HepG2 (cell line): ENCODE measurements around the gene STN1. TPM values are rescaled to one million over a fixed set of nuclear protein-coding genes. Genes with fewer than 3 reads are reported as not detected.

Experiments used
- ATAD3A ChIP-seq: sonication (generic); formaldehyde crosslinking; IDR thresholded peaks from 2 replicates; pipeline ENCODE4 v1.4.0; 2020; ENCODE audit warnings: missing genetic modification reagents
- DMAP1 ChIP-seq: IDR thresholded peaks from 2 replicates; pipeline ENCODE4 v1.6.1; 2016
- GATAD1 ChIP-seq: IDR thresholded peaks from 2 replicates; pipeline ENCODE4 v1.6.1; 2016; ENCODE audit warnings: missing genetic modification reagents, missing compliant biosample characterization
- GATAD2A ChIP-seq: IDR thresholded peaks from 2 replicates; pipeline ENCODE4 v1.6.1; 2016
- HOXA3 ChIP-seq: sonication (generic); formaldehyde crosslinking; IDR thresholded peaks from 2 replicates; pipeline ENCODE4 v1.5.0; 2020; ENCODE audit warnings: missing genetic modification reagents
- KDM6A ChIP-seq: IDR thresholded peaks from 2 replicates; pipeline ENCODE4 v1.6.1; 2016; ENCODE audit warnings: low read depth
- MED1 ChIP-seq: sonication (generic); formaldehyde crosslinking; IDR thresholded peaks from 2 replicates; pipeline ENCODE4 v1.4.0; 2020; ENCODE audit warnings: missing genetic modification reagents
- MYNN ChIP-seq: sonication (generic); formaldehyde crosslinking; IDR thresholded peaks from 2 replicates; pipeline ENCODE4 v1.4.0; 2020; ENCODE audit warnings: mild to moderate bottlenecking, low read depth, missing genetic modification reagents
- NCOR1 ChIP-seq: fragments of 200-600 bp; sonication (generic); IDR thresholded peaks from 2 replicates; pipeline ENCODE4 v1.7.0; 2017; ENCODE audit warnings: antibody characterized with exemption, low read length, borderline replicate concordance
- NR2F6 ChIP-seq, 2 experiments: IDR thresholded peaks; 2 replicates each; pipeline ENCODE4 v1.6.1; 2016; ENCODE audit warnings: antibody characterized with exemption in 1 of 2, mild to moderate bottlenecking in 1 of 2
- SMAD1 ChIP-seq: sonication (generic); formaldehyde crosslinking; IDR thresholded peaks from 2 replicates; pipeline ENCODE4 v1.4.0; 2020; ENCODE audit warnings: missing genetic modification reagents, low read depth, mild to moderate bottlenecking, borderline replicate concordance
- SP2 ChIP-seq: sonication (generic); formaldehyde crosslinking; IDR thresholded peaks from 2 replicates; pipeline ENCODE4 v1.5.1; 2020; ENCODE audit warnings: mild to moderate bottlenecking, missing genetic modification reagents
- SP5 ChIP-seq: IDR thresholded peaks from 2 replicates; pipeline ENCODE4 v1.6.1; 2016; ENCODE audit warnings: low read depth, borderline replicate concordance
- ZBTB8A ChIP-seq: sonication (generic); formaldehyde crosslinking; IDR thresholded peaks from 2 replicates; pipeline ENCODE4 v1.4.0; 2020; ENCODE audit warnings: mild to moderate bottlenecking, low read depth, missing genetic modification reagents, borderline replicate concordance
- ZFP41 ChIP-seq: sonication (generic); formaldehyde crosslinking; IDR thresholded peaks from 2 replicates; pipeline ENCODE4 v1.4.0; 2020; ENCODE audit warnings: mild to moderate bottlenecking, missing genetic modification reagents, borderline replicate concordance
- ZMYM3 ChIP-seq: sonication (generic); formaldehyde crosslinking; IDR thresholded peaks from 2 replicates; pipeline ENCODE4 v1.5.1; 2020; ENCODE audit warnings: mild to moderate bottlenecking, missing genetic modification reagents
- ZNF335 ChIP-seq: sonication (generic); formaldehyde crosslinking; IDR thresholded peaks from 2 replicates; pipeline ENCODE4 v1.4.0; 2020; ENCODE audit warnings: missing genetic modification reagents
- ZNF510 ChIP-seq: sonication (generic); formaldehyde crosslinking; IDR thresholded peaks from 2 replicates; pipeline ENCODE4 v1.4.0; 2020; ENCODE audit warnings: low read depth, mild to moderate bottlenecking, missing genetic modification reagents
- polyA plus RNA-seq, 8 experiments: library from polyadenylated mRNA; depleted of rRNA in 3 of 8; stranded (reverse) in 7 of 8; unstranded in 1 of 8; fragments of >200 nt; fragmentation: Illumina TruSeq in 4 of 8; extraction: Trizol in 4 of 8; gene quantifications; 2 replicates each; pipeline versions ENCODE4 v1.2.1 to v1.2.3, GENCODE V29; 2011 to 2016; ENCODE audit warnings: low read depth in 4 of 8, missing spikeins in 1 of 8, mixed read lengths in 1 of 8; ENCODE audit not compliant: insufficient read depth in 1 of 8
- total RNA-seq, 5 experiments: library from RNA; depleted of rRNA; stranded (reverse); fragments of >200 nt; fragmentation: Illumina TruSeq; extraction: Trizol; gene quantifications; 2 replicates each; pipeline ENCODE4 v1.2.3, GENCODE V29; 2016; ENCODE audit warnings: low read depth in 1 of 5
- TF ChIP-seq, protein P1 (sequence below): sonication (generic); formaldehyde crosslinking; IDR thresholded peaks from 2 replicates; pipeline ENCODE4 v1.4.0; 2020; ENCODE audit warnings: missing genetic modification reagents, borderline replicate concordance
- TF ChIP-seq, protein P2 (sequence below): sonication (generic); formaldehyde crosslinking; IDR thresholded peaks from 2 replicates; pipeline ENCODE4 v1.9.0; 2021; ENCODE audit warnings: missing genetic modification reagents, borderline replicate concordance
- TF ChIP-seq, protein P3 (sequence below): sonication (generic); formaldehyde crosslinking; IDR thresholded peaks from 2 replicates; pipeline ENCODE4 v1.4.0; 2020; ENCODE audit warnings: missing genetic modification reagents
- TF ChIP-seq, protein P4 (sequence below), 2 experiments: fragments of 450-650 bp in 1 of 2; sonication (generic) in 1 of 2; formaldehyde crosslinking; IDR thresholded peaks; 2 replicates each; pipeline versions ENCODE4 v1.5.0 to v1.8.0; 2020 to 2022; ENCODE audit warnings: mild to moderate bottlenecking in 1 of 2, missing genetic modification reagents in 1 of 2

STN1 gene
- total and polyA plus RNA-seq, 2 of the 13 experiments (the other 11 are each of a cell fraction or from before 2014, with no cell fraction given), result 17.6 to 22.7 TPM

DNA sequence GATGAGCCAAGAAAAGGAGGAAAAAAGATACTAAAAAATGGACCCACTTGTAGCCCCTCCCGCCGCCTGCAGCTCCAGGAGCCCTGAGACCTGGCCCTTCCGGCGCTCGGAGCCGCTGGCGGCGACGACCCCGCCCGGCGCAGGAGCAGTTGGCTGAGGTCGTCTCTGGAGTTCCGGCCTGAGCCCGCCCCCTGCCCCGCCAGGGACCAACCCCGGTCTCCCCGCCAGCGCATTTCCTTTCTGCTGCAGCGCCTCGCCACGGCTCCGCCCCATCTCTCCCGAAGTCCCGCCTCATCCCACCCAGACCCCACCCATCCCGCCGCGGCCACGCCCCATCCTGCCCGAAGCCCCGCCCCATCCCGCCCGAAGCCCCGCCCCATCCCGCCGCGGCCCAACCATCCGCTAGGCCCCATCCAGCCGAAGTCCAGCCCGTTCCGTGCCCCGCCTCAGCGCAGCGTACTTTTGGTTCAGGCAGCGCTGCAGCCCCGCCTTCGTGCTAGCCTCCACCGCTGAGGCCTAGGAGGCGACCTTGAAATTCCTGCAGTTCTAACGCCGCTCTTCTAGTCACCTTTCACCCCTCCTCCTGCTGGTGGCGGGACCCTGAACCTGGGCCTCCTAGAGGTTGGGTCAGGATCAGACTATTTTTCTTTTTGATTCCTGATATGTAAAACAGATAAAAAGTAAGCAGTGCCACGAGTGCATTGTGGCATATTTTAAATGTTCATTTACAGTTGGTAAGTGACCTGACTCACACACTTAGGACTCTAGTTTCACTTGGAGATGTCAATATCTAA, at the start of gene STN1 (continued):
- TF ChIP-seq ZFP41 (CRISPR knock-in tag), result no peak
- TF ChIP-seq, protein P1, sequence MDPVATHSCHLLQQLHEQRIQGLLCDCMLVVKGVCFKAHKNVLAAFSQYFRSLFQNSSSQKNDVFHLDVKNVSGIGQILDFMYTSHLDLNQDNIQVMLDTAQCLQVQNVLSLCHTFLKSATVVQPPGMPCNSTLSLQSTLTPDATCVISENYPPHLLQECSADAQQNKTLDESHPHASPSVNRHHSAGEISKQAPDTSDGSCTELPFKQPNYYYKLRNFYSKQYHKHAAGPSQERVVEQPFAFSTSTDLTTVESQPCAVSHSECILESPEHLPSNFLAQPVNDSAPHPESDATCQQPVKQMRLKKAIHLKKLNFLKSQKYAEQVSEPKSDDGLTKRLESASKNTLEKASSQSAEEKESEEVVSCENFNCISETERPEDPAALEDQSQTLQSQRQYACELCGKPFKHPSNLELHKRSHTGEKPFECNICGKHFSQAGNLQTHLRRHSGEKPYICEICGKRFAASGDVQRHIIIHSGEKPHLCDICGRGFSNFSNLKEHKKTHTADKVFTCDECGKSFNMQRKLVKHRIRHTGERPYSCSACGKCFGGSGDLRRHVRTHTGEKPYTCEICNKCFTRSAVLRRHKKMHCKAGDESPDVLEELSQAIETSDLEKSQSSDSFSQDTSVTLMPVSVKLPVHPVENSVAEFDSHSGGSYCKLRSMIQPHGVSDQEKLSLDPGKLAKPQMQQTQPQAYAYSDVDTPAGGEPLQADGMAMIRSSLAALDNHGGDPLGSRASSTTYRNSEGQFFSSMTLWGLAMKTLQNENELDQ (CRISPR knock-in tag), result no peak
- no peak for TF ChIP-seq ZNF510
- peak; percentile 86 for TF ChIP-seq NR2F6 (IDR thresholded peaks at IDR 0.05)
- peak; percentile 90 for TF ChIP-seq NR2F6 (CRISPR knock-in tag; IDR thresholded peaks at IDR 0.05)
- TF ChIP-seq ZMYM3 (CRISPR knock-in tag), result peak; percentile 84
- TF ChIP-seq, protein P2, sequence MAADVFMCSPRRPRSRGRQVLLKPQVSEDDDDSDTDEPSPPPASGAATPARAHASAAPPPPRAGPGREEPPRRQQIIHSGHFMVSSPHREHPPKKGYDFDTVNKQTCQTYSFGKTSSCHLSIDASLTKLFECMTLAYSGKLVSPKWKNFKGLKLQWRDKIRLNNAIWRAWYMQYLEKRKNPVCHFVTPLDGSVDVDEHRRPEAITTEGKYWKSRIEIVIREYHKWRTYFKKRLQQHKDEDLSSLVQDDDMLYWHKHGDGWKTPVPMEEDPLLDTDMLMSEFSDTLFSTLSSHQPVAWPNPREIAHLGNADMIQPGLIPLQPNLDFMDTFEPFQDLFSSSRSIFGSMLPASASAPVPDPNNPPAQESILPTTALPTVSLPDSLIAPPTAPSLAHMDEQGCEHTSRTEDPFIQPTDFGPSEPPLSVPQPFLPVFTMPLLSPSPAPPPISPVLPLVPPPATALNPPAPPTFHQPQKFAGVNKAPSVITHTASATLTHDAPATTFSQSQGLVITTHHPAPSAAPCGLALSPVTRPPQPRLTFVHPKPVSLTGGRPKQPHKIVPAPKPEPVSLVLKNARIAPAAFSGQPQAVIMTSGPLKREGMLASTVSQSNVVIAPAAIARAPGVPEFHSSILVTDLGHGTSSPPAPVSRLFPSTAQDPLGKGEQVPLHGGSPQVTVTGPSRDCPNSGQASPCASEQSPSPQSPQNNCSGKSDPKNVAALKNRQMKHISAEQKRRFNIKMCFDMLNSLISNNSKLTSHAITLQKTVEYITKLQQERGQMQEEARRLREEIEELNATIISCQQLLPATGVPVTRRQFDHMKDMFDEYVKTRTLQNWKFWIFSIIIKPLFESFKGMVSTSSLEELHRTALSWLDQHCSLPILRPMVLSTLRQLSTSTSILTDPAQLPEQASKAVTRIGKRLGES (CRISPR knock-in tag), result no peak
- TF ChIP-seq KDM6A (CRISPR knock-in tag), result peak; percentile 72
- TF ChIP-seq DMAP1 (CRISPR knock-in tag), result no peak; the same call in 1 of the 2 replicates
- peak; percentile 76; the same call in 1 of the 2 replicates for TF ChIP-seq NCOR1
- TF ChIP-seq, protein P3, sequence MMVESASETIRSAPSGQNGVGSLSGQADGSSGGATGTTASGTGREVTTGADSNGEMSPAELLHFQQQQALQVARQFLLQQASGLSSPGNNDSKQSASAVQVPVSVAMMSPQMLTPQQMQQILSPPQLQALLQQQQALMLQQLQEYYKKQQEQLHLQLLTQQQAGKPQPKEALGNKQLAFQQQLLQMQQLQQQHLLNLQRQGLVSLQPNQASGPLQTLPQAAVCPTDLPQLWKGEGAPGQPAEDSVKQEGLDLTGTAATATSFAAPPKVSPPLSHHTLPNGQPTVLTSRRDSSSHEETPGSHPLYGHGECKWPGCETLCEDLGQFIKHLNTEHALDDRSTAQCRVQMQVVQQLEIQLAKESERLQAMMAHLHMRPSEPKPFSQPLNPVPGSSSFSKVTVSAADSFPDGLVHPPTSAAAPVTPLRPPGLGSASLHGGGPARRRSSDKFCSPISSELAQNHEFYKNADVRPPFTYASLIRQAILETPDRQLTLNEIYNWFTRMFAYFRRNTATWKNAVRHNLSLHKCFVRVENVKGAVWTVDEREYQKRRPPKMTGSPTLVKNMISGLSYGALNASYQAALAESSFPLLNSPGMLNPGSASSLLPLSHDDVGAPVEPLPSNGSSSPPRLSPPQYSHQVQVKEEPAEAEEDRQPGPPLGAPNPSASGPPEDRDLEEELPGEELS, result peak; percentile 65
- peak; percentile 84 for TF ChIP-seq SP5 (CRISPR knock-in tag)
- peak; percentile 80 for TF ChIP-seq HOXA3 (CRISPR knock-in tag)
- no peak for TF ChIP-seq ZBTB8A (CRISPR knock-in tag)
- no peak for TF ChIP-seq MYNN
- TF ChIP-seq GATAD1, result peak; percentile 38
- peak; percentile 30; the same call in 1 of the 2 replicates for TF ChIP-seq ZNF335 (CRISPR knock-in tag)
- TF ChIP-seq ATAD3A, result no peak
- TF ChIP-seq SMAD1 (CRISPR knock-in tag), result no peak
- peak; percentile 85 for TF ChIP-seq SP2 (CRISPR knock-in tag)
- peak; percentile 82 for TF ChIP-seq GATAD2A (CRISPR knock-in tag)
- TF ChIP-seq, protein P4, sequence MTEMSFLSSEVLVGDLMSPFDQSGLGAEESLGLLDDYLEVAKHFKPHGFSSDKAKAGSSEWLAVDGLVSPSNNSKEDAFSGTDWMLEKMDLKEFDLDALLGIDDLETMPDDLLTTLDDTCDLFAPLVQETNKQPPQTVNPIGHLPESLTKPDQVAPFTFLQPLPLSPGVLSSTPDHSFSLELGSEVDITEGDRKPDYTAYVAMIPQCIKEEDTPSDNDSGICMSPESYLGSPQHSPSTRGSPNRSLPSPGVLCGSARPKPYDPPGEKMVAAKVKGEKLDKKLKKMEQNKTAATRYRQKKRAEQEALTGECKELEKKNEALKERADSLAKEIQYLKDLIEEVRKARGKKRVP (CRISPR knock-in tag; IDR thresholded peaks at IDR 0.05), result no peak
- TF ChIP-seq MED1 (CRISPR knock-in tag), result peak; percentile 83
